GM12873 (cell line): ENCODE measurements around the gene PRPF19.

Experiments
- CTCF ChIP-seq: IDR thresholded peaks from 2 replicates; pipeline ENCODE4 v1.5.1; 2012; ENCODE audit warnings: low read depth, mild to moderate bottlenecking, moderate library complexity, low read length, control low read depth; ENCODE audit not compliant: insufficient read depth; ENCODE audit errors: missing control alignments

Gene PRPF19

GRCh38 chr11:60852117-60852981 lies 54.0 kb downstream of the PRPF19 start:
- TF ChIP-seq CTCF, result no peak

- no peak for TF ChIP-seq CTCF
These were observed 54.9 kb downstream of the PRPF19 start for GRCh38 chr11:60851327-60852104.

- no peak for TF ChIP-seq CTCF
These were observed 56.5 kb downstream of the PRPF19 start for GRCh38 chr11:60849641-60850520.

GRCh38 chr11:60848714-60849151 lies 57.7 kb downstream of the PRPF19 start:
- no peak for TF ChIP-seq CTCF

- no peak for TF ChIP-seq CTCF
These were observed 58.5 kb downstream of the PRPF19 start for GRCh38 chr11:60847896-60848295.

- no peak for TF ChIP-seq CTCF
These were observed 59.1 kb downstream of the PRPF19 start for GRCh38 chr11:60847281-60847680.
